MCF 10A (cell line): ENCODE results near the gene APOBEC2. TPM values are rescaled to one million over a fixed set of nuclear protein-coding genes. Genes with fewer than 3 reads are reported as not detected.
"Not testable (repeated sequence)": the region's sequence is repeated elsewhere in the genome, so short reads cannot be mapped to it uniquely, and the experiment has no call there.

Source experiments
- Bru-seq: library from RNA; stranded (reverse); fragments of 400-500 nt; gene quantifications from one replicate; lab custom pipeline; 2021; lab: Mats Ljungman, UMichigan
- BruChase-seq, 2 experiments: library from RNA; stranded (reverse); fragments of 400-500 nt; gene quantifications; one replicate each; lab custom pipeline; 2021; lab: Mats Ljungman, UMichigan
- BruUV-seq: library from RNA; stranded (reverse); fragments of 400-500 nt; replicated peaks from 2 replicates; lab custom pipeline; 2021; lab: Mats Ljungman, UMichigan
- CTCF ChIA-PET: fragments of 300-600 bp; sonication (Branson Sonifier 250); formaldehyde crosslinking; extraction: SDS; loops from one replicate; lab custom pipeline; 2021; ENCODE audit warnings: antibody characterized with exemption, inconsistent platforms; lab: Yijun Ruan, JAX
- POLR2A ChIA-PET: fragments of 300-600, 350-650 bp; sonication (Branson Sonifier 250); formaldehyde crosslinking; extraction: SDS; loops from one replicate; lab custom pipeline; 2020; ENCODE audit warnings: antibody characterized with exemption, inconsistent platforms; lab: Yijun Ruan, JAX
- DNase-seq: peaks from one replicate; pipeline ENCODE4 v3.0.0-alpha.2; 2018; ENCODE audit not compliant: unreplicated experiment
- H3K27ac Mint-ChIP-seq: one replicate; pipeline ENCODE4 v1.8.0; 2022; ENCODE audit warnings: mild to moderate bottlenecking, low read depth, mixed read lengths; ENCODE audit not compliant: unreplicated experiment
- H3K27me3 Mint-ChIP-seq: one replicate; pipeline ENCODE4 v1.8.0; 2022; ENCODE audit warnings: mixed read lengths; ENCODE audit not compliant: insufficient read depth, unreplicated experiment
- H3K36me3 Mint-ChIP-seq: one replicate; pipeline ENCODE4 v1.8.0; 2022; ENCODE audit warnings: mild to moderate bottlenecking, moderate library complexity, mixed read lengths; ENCODE audit not compliant: insufficient read depth, unreplicated experiment
- H3K4me1 Mint-ChIP-seq: one replicate; pipeline ENCODE4 v1.8.0; 2022; ENCODE audit warnings: mixed read lengths; ENCODE audit not compliant: insufficient read depth, unreplicated experiment
- H3K4me3 Mint-ChIP-seq: one replicate; pipeline ENCODE4 v1.8.0; 2022; ENCODE audit warnings: mild to moderate bottlenecking, moderate library complexity, mixed read lengths; ENCODE audit not compliant: unreplicated experiment
- H3K9me3 Mint-ChIP-seq: one replicate; pipeline ENCODE4 v1.8.0; 2022; ENCODE audit warnings: mixed read lengths; ENCODE audit not compliant: unreplicated experiment
- CTCF ChIP-seq: fragments of 200-600 bp; IDR thresholded peaks from one replicate; pipeline ENCODE4 v1.8.0; 2022; ENCODE audit warnings: antibody characterized with exemption, mild to moderate bottlenecking; ENCODE audit not compliant: unreplicated experiment
- intact Hi-C: fragments of 100-400 bp; cut with micrococcal nuclease; formaldehyde crosslinking; loops from 2 replicates; pipeline ENCODE4 v1.14.1; 2022
- long read RNA-seq: library from polyadenylated mRNA; stranded (forward); transcript quantifications from one replicate; pipeline ENCODE4 v2.0.0, GENCODE V29; 2022
- total RNA-seq: library from RNA; stranded (reverse); gene quantifications from 2 replicates; pipeline ENCODE4 v1.2.3, GENCODE V29; 2022

APOBEC2 gene
- total RNA-seq, result not detected in 2 replicates
- Bru-seq, nascent RNA, result percentile 8 among the genes with signal in this experiment
- BruChase-seq, experiment 1, labeled RNA remaining after a 6-hour chase, result not detected
- not detected for BruChase-seq, experiment 2, labeled RNA remaining after a 2-hour chase
- long read RNA-seq, result 0 reads

GRCh38 chr6:41053041-41053440 is at the start of gene APOBEC2:
Gene APOBEC2, plus strand, starts transcription at chr6:41053202. Its CDS starts 146 bp downstream, at chr6:41053348.
- Mint-ChIP-seq H3K36me3 (no peaks in the 10 kb centered on the region), H3K9me3 (no peaks in the 10 kb centered on the region), H3K27ac (no peak within 1 kb of the TSS), H3K27me3 (no peaks in the 10 kb centered on the region), H3K4me3 (no peak within 1 kb of the TSS), H3K4me1 (no peaks in the 10 kb centered on the region)
- no peak for DNase-seq
- intact Hi-C loops, result no loop called here
- POLR2A ChIA-PET, result interaction anchor here (1.4 kb wide), 1 partner anchor 10 kb away, joined by 6 read pairs; no protein-coding TSS in a partner anchor
- CTCF ChIA-PET, result interaction anchor here (0.6 to 1.0 kb wide), 6 partner anchors 9 to 1833 kb away, joined by 3 to 5 read pairs (median 3); partner anchors contain the start of gene TSPO2
- no peak for TF ChIP-seq CTCF
- BruUV-seq, result no TSS peak

GRCh38 chr6:41006217-41006616 is 46.8 kb upstream of the APOBEC2 start:
- H3K9me3 Mint-ChIP-seq, H3K4me3 Mint-ChIP-seq, H3K27ac Mint-ChIP-seq, BruUV-seq, POLR2A ChIA-PET, H3K36me3 Mint-ChIP-seq, H3K4me1 Mint-ChIP-seq: not testable (repeated sequence)
- TF ChIP-seq CTCF, result peak; percentile 56
- peak; percentile 66 for DNase-seq
- peaks cover 28% of the 10 kb centered on the region for H3K27me3 Mint-ChIP-seq
- CTCF ChIA-PET, result interaction anchor here (0.6 to 1.0 kb wide), 3 partner anchors 16 to 1140 kb away, joined by 3 to 5 read pairs (median 3); no protein-coding TSS in a partner anchor
- intact Hi-C loops, result loop anchor here (1.0 kb wide), 4 partner anchors 22 to 111 kb away; partner anchors contain the start of gene UNC5CL

GRCh38 chr6:41006980-41007379 is 46.0 kb upstream of the APOBEC2 start:
- H3K9me3 Mint-ChIP-seq, POLR2A ChIA-PET, H3K4me3 Mint-ChIP-seq, BruUV-seq, DNase-seq, H3K36me3 Mint-ChIP-seq, H3K27ac Mint-ChIP-seq, H3K4me1 Mint-ChIP-seq: not testable (repeated sequence)
- intact Hi-C loops, result loop anchor here (1.0 kb wide), 4 partner anchors 21 to 112 kb away; partner anchors contain the start of gene UNC5CL
- H3K27me3 Mint-ChIP-seq, result peaks cover 20% of the 10 kb centered on the region
- CTCF ChIA-PET, result interaction anchor here (0.6 to 2.3 kb wide), 5 partner anchors 9 to 1141 kb away, joined by 3 to 11 read pairs (median 3); no protein-coding TSS in a partner anchor

GRCh38 chr6:41008011-41008410 is 45.0 kb upstream of the APOBEC2 start:
- Mint-ChIP-seq H3K4me1 (no peaks in the 10 kb centered on the region), H3K4me3 (no peak overlapping the region), H3K9me3 (no peaks in the 10 kb centered on the region), H3K27me3 (peaks cover 10% of the 10 kb centered on the region), H3K27ac (no peak overlapping the region), H3K36me3 (no peaks in the 10 kb centered on the region)
- CTCF ChIA-PET, result interaction anchor here (0.6 to 2.3 kb wide), 12 partner anchors 8 to 1065 kb away, joined by 3 to 16 read pairs (median 4); no protein-coding TSS in a partner anchor
- intact Hi-C loops, result no loop called here
- no peak for TF ChIP-seq CTCF
- DNase-seq, result no peak
- POLR2A ChIA-PET, result interaction anchor here (1.3 kb wide), 1 partner anchor 14 kb away, joined by 3 read pairs; no protein-coding TSS in a partner anchor
- no TSS peak for BruUV-seq
